Keratinocyte (primary cell): ENCODE data around the gene ZNF862.

Source experiments
- CTCF ChIP-seq, 3 experiments: IDR thresholded peaks in 1 of 3; conservative IDR thresholded peaks in 1 of 3; optimal IDR thresholded peaks in 1 of 3; 2 replicates in 2 of 3; 3 replicates in 1 of 3; pipeline versions ENCODE3 to v1.5.1; 2011; ENCODE audit warnings: low read length in 3 of 3, mild to moderate bottlenecking in 3 of 3, moderate library complexity in 2 of 3, control low read depth in 1 of 3, inconsistent platforms in 1 of 3; ENCODE audit not compliant: insufficient read depth in 2 of 3; ENCODE audit errors: extremely low read depth in 1 of 3
- EZH2 ChIP-seq: IDR thresholded peaks from one replicate; pipeline ENCODE4 v1.6.1; 2012; ENCODE audit warnings: inconsistent platforms, mild to moderate bottlenecking, low read length, moderate library complexity

- TF ChIP-seq CTCF (optimal IDR thresholded peaks at IDR 0.05 in 1 of 3, IDR thresholded peaks at IDR 0.05 in 1 of 3, conservative IDR thresholded peaks at IDR 0.05 in 1 of 3; ENCODE audit: extremely low read depth in 1 of 3, insufficient read depth in 2 of 3, low read length in 3 of 3) (peak in 1 of 3 experiments; percentile 62), EZH2 (peak; percentile 55)
These were observed 48.0 kb upstream of the ZNF862 start for GRCh38 chr7:149790146-149790548.
